SKM-1 treated with dmso at 0.1 percent for 144 hours (cell line): ENCODE data around the gene NCOR1.

Source experiments
- DNase-seq: peaks from one replicate; lab custom pipeline; 2025; ENCODE audit not compliant: unreplicated experiment; lab: John Stamatoyannopoulos, UW

The NCOR1 gene

GRCh38 chr17:16037636-16038035 lies 177.7 kb downstream of the NCOR1 start:
- no peak for DNase-seq

GRCh38 chr17:16036261-16036660 lies 179.1 kb downstream of the NCOR1 start:
- DNase-seq, result no peak

- no peak for DNase-seq
Observed at GRCh38 chr17:16033729-16034349, 181.5 kb downstream of the NCOR1 start.

- DNase-seq, result no peak
Observed at GRCh38 chr17:16027708-16028584, 187.4 kb downstream of the NCOR1 start.

- DNase-seq, result no peak
Observed at GRCh38 chr17:16026895-16027294, 188.4 kb downstream of the NCOR1 start.

- DNase-seq, result no peak
Observed at GRCh38 chr17:16025202-16025601, 190.1 kb downstream of the NCOR1 start.

GRCh38 chr17:16023881-16024280 lies 191.5 kb downstream of the NCOR1 start:
- DNase-seq, result no peak

- DNase-seq, result no peak
Observed at GRCh38 chr17:16019347-16019746, 196.0 kb downstream of the NCOR1 start.

GRCh38 chr17:16013943-16014407 lies 201.4 kb downstream of the NCOR1 start:
- DNase-seq, result no peak

GRCh38 chr17:16007439-16007838 lies 207.9 kb downstream of the NCOR1 start:
- no peak for DNase-seq

GRCh38 chr17:16005636-16006035 lies 209.7 kb downstream of the NCOR1 start:
- no peak for DNase-seq

GRCh38 chr17:16003841-16004240 lies 211.5 kb downstream of the NCOR1 start:
- DNase-seq, result no peak

GRCh38 chr17:16002708-16003260 lies 212.6 kb downstream of the NCOR1 start:
- no peak for DNase-seq

- DNase-seq, result no peak
Observed at GRCh38 chr17:16001226-16001897, 214.0 kb downstream of the NCOR1 start.

GRCh38 chr17:15999974-16000827 lies 215.1 kb downstream of the NCOR1 start:
- no peak for DNase-seq

GRCh38 chr17:15999141-15999973 lies 216.0 kb downstream of the NCOR1 start, which contains the start of the genes TTC19 and ZSWIM7:
Gene TTC19 (plus strand): TSS chr17:15999824. CDS start chr17:15999849, 25 bp downstream.
Gene ZSWIM7 (minus strand): TSS chr17:15999704. CDS start chr17:15999594, 110 bp downstream.
- peak; percentile 87 for DNase-seq

- DNase-seq, result peak; percentile 57
Observed at GRCh38 chr17:15998031-15998562, 217.2 kb downstream of the NCOR1 start.

GRCh38 chr17:15996322-15996721 lies 219.0 kb downstream of the NCOR1 start:
- no peak for DNase-seq
